Endodermal cell (in vitro differentiated cells): Measurements from ENCODE around the gene ILRUN. TPM values are rescaled to one million over a fixed set of nuclear protein-coding genes. Genes with fewer than 3 reads are reported as not detected.

Experiments
- DNase-seq: peaks from one replicate; pipeline ENCODE4 v3.0.0-alpha.2; 2017
- H3K27ac ChIP-seq: 2 replicates; pipeline ENCODE4 v1.5.1; 2013; ENCODE audit warnings: mild to moderate bottlenecking, low read depth, low read length, moderate library complexity
- H3K27me3 ChIP-seq: 2 replicates; pipeline ENCODE4 v1.6.1; 2013; ENCODE audit warnings: mild to moderate bottlenecking, low read length, moderate library complexity; ENCODE audit not compliant: insufficient read depth, control insufficient read depth, poor library complexity, severe bottlenecking
- H3K36me3 ChIP-seq: 2 replicates; pipeline ENCODE4 v1.7.0; 2013; ENCODE audit warnings: mild to moderate bottlenecking, low read length, moderate library complexity; ENCODE audit not compliant: control insufficient read depth, insufficient read depth
- H3K4me1 ChIP-seq: one replicate; pipeline ENCODE4 v1.7.0; 2013; ENCODE audit warnings: low read length; ENCODE audit not compliant: control insufficient read depth, insufficient read depth
- H3K4me3 ChIP-seq: 2 replicates; pipeline ENCODE4 v1.5.1; 2013; ENCODE audit warnings: mild to moderate bottlenecking, low read length, moderate library complexity
- H3K9ac ChIP-seq: 2 replicates; pipeline ENCODE4 v1.6.1; 2013; ENCODE audit warnings: mild to moderate bottlenecking, low read length, moderate library complexity; ENCODE audit not compliant: poor library complexity, severe bottlenecking; ENCODE audit errors: extremely low read depth
- H3K9me3 ChIP-seq: 2 replicates; pipeline ENCODE4 v1.6.1; 2013; ENCODE audit warnings: mild to moderate bottlenecking, low read length, moderate library complexity; ENCODE audit not compliant: control insufficient read depth
- H3K27ac Mint-ChIP-seq: 2 replicates; pipeline ENCODE4 v1.8.0; 2020; ENCODE audit warnings: mixed read lengths
- H3K27me3 Mint-ChIP-seq: 2 replicates; pipeline ENCODE4 v1.8.0; 2021; ENCODE audit warnings: mild to moderate bottlenecking, mixed read lengths; ENCODE audit not compliant: insufficient read depth
- H3K36me3 Mint-ChIP-seq: 2 replicates; pipeline ENCODE4 v1.8.0; 2020; ENCODE audit warnings: low read depth, mixed read lengths
- H3K4me1 Mint-ChIP-seq: 2 replicates; pipeline ENCODE4 v1.8.0; 2020; ENCODE audit warnings: mixed read lengths
- H3K4me3 Mint-ChIP-seq: 2 replicates; pipeline ENCODE4 v1.8.0; 2020; ENCODE audit warnings: mild to moderate bottlenecking, moderate library complexity, mixed read lengths
- H3K9me3 Mint-ChIP-seq: 2 replicates; pipeline ENCODE4 v1.8.0; 2020; ENCODE audit warnings: mild to moderate bottlenecking, mixed read lengths
- WGBS, 2 experiments: methylation state at CpG; one replicate each; pipeline versions ENCODE4 v1.1.5 to v1.1.7; 2013; ENCODE audit warnings: missing lambda C conversion rate in 2 of 2, mixed read lengths in 1 of 2; ENCODE audit not compliant: insufficient coverage in 1 of 2, insufficient read length in 1 of 2; 5-methylcytosine and 5-hydroxymethylcytosine counted together
- total RNA-seq, 2 donors: library from RNA; stranded (reverse); fragmentation: NEBNext Ultra II Directional in 1 of 2; extraction: Animal tissue kit (Norgen Biotek cat#: 25700) in 1 of 2; gene quantifications; 2 replicates in 1 of 2; 3 replicates in 1 of 2; pipeline ENCODE4 v1.2.1, GENCODE V29; 2021
- TF ChIP-seq, protein P1 (sequence below): fragments of 200-600 bp; sonication (generic); conservative IDR thresholded peaks from 2 replicates; pipeline ENCODE4 v1.5.0; 2021; ENCODE audit warnings: antibody characterized with exemption, mild to moderate bottlenecking

Gene ILRUN
- total RNA-seq, 2 donors from 2014 or later = 73.0 to 90.5 TPM

DNA sequence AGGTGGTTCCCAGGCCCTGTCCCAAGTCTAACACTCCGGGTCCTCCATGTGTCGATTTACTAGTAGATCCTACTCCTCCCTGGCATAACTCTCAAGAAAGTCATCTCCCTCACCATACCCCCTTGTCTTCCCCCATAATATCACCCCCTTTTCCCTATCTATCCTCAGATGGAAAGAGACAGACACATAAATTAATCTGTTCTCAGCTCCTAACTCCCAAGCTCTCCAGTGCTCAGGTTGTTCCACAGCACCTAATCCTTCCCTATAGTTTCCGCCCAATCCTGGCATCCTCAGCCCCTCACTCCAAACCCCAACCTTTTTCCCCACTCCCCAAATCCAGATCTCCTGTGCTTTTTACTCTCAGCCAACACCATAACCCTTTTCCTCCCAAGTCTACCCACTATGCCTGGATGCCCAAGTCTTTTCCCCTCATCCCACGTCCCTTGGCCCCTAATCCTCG, 808 bp downstream of the ILRUN start:
- peaks cover 6% of the 10 kb centered on the region for H3K36me3 Mint-ChIP-seq
- Histone ChIP-seq H3K4me3 (peak overlapping the region; percentile 84), H3K9me3 (no peaks in the 10 kb centered on the region), H3K27ac (no peak overlapping the region), H3K36me3 (no peaks in the 10 kb centered on the region), H3K27me3 (no peaks in the 10 kb centered on the region), H3K9ac (peak overlapping the region; percentile 74), H3K4me1 (no peaks in the 10 kb centered on the region)
- peak overlapping the region; percentile 74 for H3K4me3 Mint-ChIP-seq
- TF ChIP-seq, protein P1, sequence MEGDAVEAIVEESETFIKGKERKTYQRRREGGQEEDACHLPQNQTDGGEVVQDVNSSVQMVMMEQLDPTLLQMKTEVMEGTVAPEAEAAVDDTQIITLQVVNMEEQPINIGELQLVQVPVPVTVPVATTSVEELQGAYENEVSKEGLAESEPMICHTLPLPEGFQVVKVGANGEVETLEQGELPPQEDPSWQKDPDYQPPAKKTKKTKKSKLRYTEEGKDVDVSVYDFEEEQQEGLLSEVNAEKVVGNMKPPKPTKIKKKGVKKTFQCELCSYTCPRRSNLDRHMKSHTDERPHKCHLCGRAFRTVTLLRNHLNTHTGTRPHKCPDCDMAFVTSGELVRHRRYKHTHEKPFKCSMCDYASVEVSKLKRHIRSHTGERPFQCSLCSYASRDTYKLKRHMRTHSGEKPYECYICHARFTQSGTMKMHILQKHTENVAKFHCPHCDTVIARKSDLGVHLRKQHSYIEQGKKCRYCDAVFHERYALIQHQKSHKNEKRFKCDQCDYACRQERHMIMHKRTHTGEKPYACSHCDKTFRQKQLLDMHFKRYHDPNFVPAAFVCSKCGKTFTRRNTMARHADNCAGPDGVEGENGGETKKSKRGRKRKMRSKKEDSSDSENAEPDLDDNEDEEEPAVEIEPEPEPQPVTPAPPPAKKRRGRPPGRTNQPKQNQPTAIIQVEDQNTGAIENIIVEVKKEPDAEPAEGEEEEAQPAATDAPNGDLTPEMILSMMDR = no peak
- DNase-seq = no peak
- peak overlapping the region; percentile 84 for H3K27ac Mint-ChIP-seq
- H3K4me1 Mint-ChIP-seq = peaks cover 20% of the 10 kb centered on the region
- H3K9me3 Mint-ChIP-seq = no peaks in the 10 kb centered on the region
- 28 to 80% methylated on average over 1 to 5 of the region's 5 CpGs for WGBS, 2 experiments
- no peaks in the 10 kb centered on the region for H3K27me3 Mint-ChIP-seq

DNA sequence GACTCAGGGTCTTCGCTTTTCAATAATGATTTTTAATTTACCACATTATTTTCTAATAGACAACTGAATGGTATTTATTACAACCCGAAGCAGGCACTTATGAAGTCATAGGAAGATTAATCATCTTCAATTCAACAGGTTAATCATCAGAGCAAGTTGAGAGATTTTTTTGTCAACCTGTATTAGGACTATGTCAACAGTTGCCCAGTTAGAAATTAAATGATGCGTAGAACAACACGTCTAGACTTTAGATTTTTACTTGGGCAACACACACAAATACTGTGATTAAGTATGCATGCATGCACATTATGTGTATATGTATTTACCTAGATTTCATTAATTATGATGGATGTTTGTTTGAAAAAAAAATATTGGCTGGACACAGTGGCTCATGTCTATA, 4.3 kb downstream of the ILRUN start:
- H3K27ac ChIP-seq = no peak overlapping the region
- H3K4me3 ChIP-seq = no peak overlapping the region
- TF ChIP-seq, protein P1 = no peak
- Mint-ChIP-seq H3K4me1 (peaks cover 19% of the 10 kb centered on the region), H3K27ac (no peak overlapping the region), H3K4me3 (no peak overlapping the region), H3K36me3 (peaks cover 18% of the 10 kb centered on the region), H3K27me3 (no peaks in the 10 kb centered on the region), H3K9me3 (no peaks in the 10 kb centered on the region)
- no peaks in the 10 kb centered on the region for H3K27me3 ChIP-seq
- peaks cover 5% of the 10 kb centered on the region for H3K36me3 ChIP-seq
- no peak overlapping the region for H3K9ac ChIP-seq
- WGBS, 2 experiments = 89 to 94% methylated on average over 3 to 4 of the region's 4 CpGs
- no peaks in the 10 kb centered on the region for H3K4me1 ChIP-seq
- no peaks in the 10 kb centered on the region for H3K9me3 ChIP-seq
- DNase-seq = no peak

DNA sequence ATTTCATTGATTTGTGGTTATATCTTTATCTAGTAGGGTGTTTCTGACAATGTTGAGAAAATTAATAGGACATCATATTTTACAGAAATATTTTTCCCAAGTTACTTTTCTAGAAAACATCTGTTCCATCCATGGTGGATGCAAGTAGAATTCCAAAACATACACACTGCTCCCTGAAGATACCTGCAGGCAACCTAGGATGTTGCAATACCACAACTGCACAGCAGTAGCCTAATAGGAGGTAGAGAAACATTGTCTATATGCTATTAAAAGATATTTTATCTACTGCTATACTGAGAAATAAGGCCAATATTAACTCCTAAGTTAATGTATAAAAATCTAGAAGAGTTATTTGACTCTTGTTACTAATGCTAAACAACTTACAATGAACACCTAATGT, 6.8 kb downstream of the ILRUN start:
- no peak for DNase-seq
- Histone ChIP-seq H3K9ac (no peak overlapping the region), H3K36me3 (peaks cover 5% of the 10 kb centered on the region), H3K9me3 (no peaks in the 10 kb centered on the region), H3K27me3 (no peaks in the 10 kb centered on the region), H3K27ac (no peak overlapping the region), H3K4me1 (no peaks in the 10 kb centered on the region), H3K4me3 (no peak overlapping the region)
- no peak overlapping the region for H3K4me3 Mint-ChIP-seq
- H3K27me3 Mint-ChIP-seq = no peaks in the 10 kb centered on the region
- peaks cover 26% of the 10 kb centered on the region for H3K36me3 Mint-ChIP-seq
- H3K9me3 Mint-ChIP-seq = no peaks in the 10 kb centered on the region
- H3K4me1 Mint-ChIP-seq = peaks cover 9% of the 10 kb centered on the region
- TF ChIP-seq, protein P1 = peak; percentile 10
- H3K27ac Mint-ChIP-seq = no peak overlapping the region
